Left renal cortex interstitium (tissue), 4 donors: ENCODE results near the gene LEMD3. TPM values are rescaled to one million over a fixed set of nuclear protein-coding genes. Genes with fewer than 3 reads are reported as not detected.
A peak's percentile ranks its signal among the peaks of the same experiment; 100 is the strongest.

Experiments
- DNase-seq, 4 donors: peaks; one replicate each; pipeline ENCODE4 v3.0.0-alpha.2; 2013; ENCODE audit warnings: low read depth in 4 of 4, low spot score in 2 of 4, missing footprints in 1 of 4
- polyA plus RNA-seq, 4 donors: library from polyadenylated mRNA; unstranded; fragments of 120-200 nt; gene quantifications; one replicate each; pipeline ENCODE4 v1.2.1, GENCODE V29; 2013; ENCODE audit not compliant: insufficient read length in 4 of 4

The LEMD3 gene
- 10 to 100 TPM; 38.3 to 43.8 (median 40.4) TPM for polyA plus RNA-seq

DNA sequence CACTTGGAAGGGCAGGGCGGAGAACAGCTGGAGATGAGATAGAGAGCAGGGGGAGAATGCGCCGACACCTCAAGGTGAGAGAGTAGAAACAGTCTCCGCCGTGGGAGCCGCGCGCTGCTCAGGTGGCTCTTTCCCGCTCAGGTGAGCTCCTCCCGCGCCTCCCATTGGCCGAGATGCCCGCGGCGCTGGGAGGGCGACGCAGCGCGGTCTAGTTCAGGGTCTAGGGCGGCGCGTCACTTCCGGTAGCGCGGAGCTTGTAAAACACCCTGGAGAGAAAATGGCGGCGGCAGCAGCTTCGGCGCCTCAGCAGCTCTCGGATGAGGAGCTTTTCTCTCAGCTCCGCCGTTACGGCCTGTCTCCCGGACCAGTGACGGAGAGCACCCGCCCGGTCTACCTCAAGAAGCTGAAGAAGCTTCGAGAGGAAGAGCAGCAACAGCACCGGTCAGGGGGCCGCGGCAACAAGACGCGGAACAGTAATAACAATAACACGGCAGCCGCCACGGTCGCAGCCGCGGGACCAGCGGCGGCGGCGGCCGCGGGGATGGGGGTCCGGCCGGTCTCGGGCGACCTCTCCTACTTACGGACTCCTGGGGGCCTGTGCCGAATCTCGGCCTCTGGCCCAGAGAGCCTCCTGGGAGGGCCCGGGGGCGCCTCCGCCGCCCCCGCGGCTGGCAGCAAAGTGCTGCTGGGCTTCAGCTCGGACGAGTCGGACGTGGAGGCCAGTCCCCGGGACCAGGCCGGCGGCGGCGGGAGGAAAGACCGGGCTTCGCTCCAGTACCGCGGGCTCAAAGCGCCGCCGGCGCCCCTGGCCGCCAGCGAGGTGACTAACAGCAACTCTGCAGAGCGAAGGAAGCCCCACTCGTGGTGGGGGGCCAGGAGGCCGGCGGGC is at the start of gene LEMD3:
LEMD3 (plus strand) TSS at position 264 of the 889 bp plus-strand sequence; CDS start at position 278, 14 bp downstream.
- DNase-seq: peak; percentile 79 to 93 (median 86)

GRCh38 chr12:65121049-65121955 is 48.1 kb upstream of the LEMD3 start, which contains the start of gene WIF1:
TSS of gene WIF1 (minus strand) at chr12:65121305. CDS start at chr12:65121191, 114 bp downstream.
- peak in 1 of 4 donors; percentile 14 for DNase-seq

- no peak for DNase-seq
These were observed 47.4 kb upstream of the LEMD3 start for GRCh38 chr12:65121956-65122469.

GRCh38 chr12:65122703-65123102 is 46.7 kb upstream of the LEMD3 start:
- no peak for DNase-seq

DNA sequence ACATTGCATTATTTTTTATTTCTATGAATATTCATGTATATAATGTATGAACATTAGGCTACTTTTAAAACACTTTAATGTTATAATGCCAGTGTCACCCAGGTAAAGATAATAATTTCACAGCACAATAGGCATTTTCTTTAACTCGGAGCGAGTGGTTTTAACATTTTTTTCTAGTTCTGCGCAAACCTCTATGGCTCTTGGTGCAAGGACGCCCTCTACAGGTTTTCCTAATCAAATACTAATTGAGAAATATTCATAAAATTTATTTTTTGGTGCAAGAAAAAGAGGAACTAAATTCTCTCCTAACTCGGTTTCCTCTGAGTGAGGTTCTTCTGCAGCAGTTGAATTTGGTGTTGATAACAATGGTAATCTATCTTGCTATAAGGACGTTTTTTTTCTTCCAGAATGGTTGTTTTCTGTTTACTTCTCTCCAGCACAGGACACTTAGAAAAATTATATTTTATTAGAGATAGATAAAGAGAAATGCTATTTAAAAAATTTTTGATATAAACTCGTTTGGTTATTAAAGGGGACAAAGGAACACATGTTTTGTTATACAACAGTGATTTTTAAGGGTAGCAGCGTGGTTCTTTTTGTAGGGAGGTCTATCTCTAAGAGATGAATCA is 45.8 kb upstream of the LEMD3 start:
- no peak for DNase-seq

GRCh38 chr12:65125247-65125646 is 44.1 kb upstream of the LEMD3 start:
- no peak for DNase-seq

- DNase-seq: no peak
These were observed 43.4 kb upstream of the LEMD3 start for GRCh38 chr12:65125975-65126374.

GRCh38 chr12:65126482-65126881 is 42.9 kb upstream of the LEMD3 start:
- DNase-seq: no peak

DNA sequence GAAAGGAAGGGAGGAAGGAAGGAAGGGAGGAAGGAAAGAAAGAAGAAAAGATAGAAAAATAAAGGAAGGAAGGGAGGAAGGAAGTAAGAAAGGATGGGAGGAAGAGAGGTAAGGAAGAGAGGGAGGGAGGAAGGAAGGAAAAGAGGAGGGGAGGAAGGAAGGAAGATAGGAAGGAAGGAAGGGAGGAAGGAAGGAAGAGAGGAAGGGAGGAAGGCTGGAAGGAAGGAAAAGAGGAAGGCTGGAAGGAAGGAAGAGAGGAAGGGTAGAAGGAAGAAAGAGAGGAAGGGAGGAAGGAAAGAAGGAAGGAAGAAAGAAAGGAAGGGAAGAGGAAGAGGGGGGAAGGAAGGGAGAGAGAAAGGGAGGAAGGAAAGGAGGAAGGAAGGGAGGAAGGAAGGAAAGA is 35.5 kb upstream of the LEMD3 start:
- DNase-seq: no peak

DNA sequence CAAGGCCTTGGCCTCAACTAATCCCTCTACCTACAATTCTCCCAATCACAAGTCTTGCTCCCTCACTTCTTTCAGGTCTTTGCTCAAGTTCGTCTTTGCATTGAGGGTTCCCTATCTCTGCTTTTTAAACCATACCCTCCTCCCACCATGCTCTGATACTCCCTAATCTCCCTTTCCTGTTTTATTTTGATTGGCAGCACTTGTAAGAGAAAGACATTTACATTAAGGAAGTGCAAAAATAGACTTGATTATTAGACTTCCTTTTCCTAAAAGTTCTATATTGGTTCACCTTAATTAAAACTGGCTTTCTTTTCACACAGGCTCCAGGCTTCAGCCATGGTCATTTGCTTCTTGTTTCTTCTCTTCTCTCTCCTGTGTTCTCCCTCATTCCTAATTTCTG is 30.0 kb upstream of the LEMD3 start:
- no peak for DNase-seq

- no peak for DNase-seq
These were observed 28.6 kb upstream of the LEMD3 start for GRCh38 chr12:65140738-65141137.

DNA sequence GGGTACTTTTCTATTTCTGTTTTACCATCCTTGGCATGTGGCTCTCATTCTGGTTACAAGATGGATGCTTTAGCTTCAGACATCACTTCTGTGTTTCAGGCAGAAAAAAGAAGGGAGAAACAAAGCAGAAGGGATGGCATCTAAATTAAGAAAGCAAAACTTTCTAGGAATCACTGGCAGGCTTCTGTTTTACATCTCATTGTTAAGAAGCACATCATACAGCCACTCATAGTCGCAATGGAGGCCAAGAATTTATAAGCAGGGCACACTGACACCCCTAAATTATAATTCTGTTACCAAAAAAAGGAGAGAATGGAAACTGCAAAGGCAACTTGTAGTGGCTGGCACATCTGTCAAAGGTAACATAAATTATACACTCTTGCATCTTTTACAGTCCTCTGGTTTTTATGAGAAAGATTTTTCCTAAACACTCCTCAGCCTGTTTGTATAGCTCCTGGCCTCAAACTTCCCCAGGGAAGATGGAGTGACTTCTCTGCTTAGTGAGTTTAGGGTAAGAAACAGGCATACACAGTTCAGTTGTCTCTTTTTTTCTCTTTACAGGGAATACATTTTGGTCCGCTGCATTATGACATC is 22.0 kb upstream of the LEMD3 start:
- no peak for DNase-seq

GRCh38 chr12:65152012-65152411 is 17.4 kb upstream of the LEMD3 start:
- DNase-seq: no peak

DNA sequence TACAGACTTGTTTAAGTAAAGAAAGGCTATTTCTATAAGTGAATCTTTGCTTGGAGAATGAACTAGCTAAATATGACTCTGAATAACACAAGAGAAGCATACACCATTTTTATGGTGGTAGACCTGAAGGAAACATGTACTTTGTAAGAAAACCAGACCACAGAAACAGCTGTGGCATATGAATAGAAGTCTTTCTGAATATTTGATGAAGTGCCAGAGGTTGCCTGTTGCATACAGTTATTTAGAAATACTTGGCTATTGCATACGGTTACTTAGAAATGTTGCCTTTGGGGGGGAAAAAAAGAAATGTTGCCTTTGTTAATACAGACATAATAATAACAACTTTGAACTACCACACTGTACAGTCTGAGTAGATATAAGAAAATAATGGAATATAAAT is 16.8 kb upstream of the LEMD3 start:
- no peak for DNase-seq

- no peak for DNase-seq
These were observed 13.6 kb upstream of the LEMD3 start for GRCh38 chr12:65155784-65156183.

GRCh38 chr12:65156366-65156841 is 13.0 kb upstream of the LEMD3 start:
- DNase-seq: no peak

DNA sequence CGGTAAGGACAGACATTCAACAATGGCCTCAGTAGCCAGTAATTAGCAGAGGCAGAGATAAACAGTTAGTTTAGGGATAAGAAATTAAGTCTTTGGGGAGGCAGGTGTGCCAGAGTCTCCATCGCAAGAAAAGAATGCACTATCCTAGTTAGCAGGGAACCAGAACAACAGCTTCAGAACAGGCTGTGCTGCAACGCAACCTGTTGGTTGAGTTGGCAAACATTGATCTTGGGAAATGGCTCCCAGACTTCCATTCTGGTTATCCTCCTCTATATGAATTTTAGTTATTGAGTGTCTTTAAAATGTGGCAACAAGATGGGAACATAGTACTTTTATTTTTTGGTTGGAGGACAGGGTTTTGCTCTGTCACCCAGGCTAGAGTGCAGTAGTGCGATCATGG is 12.3 kb upstream of the LEMD3 start:
- no peak for DNase-seq

DNA sequence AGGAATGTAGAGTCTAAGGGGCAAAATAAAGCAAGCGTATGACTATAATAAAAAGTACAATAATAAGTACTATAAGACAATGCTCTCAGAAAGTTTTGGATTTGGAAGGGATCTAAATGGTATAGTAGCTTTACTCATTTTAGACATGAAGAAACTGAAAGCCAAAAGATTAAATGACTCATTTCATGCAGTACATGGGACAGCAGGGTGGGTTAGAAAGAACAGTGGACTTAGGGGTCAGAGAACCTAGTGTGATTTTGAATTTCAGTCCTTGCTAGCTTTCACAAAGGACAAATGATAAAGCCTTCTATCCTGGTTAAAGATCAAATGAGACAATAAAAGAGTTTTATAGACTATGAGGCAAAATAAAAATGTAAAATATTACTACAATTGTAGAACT is 6.8 kb upstream of the LEMD3 start:
- no peak for DNase-seq

GRCh38 chr12:65164244-65164643 is 5.1 kb upstream of the LEMD3 start:
- no peak for DNase-seq

GRCh38 chr12:65164774-65165173 is 4.6 kb upstream of the LEMD3 start:
- no peak for DNase-seq
